ENCODE data around the gene MAGED1. TPM values are rescaled to one million over a fixed set of nuclear protein-coding genes. Genes with fewer than 3 reads are reported as not detected.

The MAGED1 gene
- polyA plus RNA-seq, 4 donors, result 14.3 to 160 (median 26.7) TPM

DNA sequence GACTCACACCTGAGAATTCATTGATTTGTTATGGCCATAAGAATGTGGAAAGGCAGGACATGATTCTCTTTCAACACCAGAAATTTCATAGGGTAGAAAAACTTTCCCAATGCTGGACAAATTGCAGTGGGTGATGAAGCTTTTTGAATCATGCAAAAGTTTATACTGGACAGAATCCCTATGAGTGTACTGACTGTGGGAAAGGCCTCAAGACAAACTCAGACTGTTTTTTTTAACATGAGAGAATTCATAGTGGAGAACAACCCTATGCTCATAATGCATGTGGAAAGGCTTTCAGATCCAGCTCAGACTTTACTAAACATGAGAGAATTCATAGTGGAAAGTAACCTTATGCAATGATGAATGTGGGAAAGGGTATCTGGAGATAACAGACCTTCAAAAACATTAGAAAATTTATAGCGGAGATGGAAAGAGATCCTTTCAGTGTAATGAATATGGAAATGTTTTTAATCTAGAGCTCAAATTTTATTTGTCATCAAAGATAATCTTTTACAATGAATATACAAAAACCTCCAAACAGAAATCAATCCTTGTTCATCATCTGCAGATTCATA is 36.2 kb upstream of the MAGED1 start:
- H3K27me3 ChIP-seq (ENCODE audit: control insufficient read depth in 3 of 3, insufficient read depth in 3 of 3, low read length in 3 of 3), result no peaks in the 10 kb centered on the region
- peaks cover 0 to 7% of the 10 kb centered on the region in 2 donors for H3K9me3 ChIP-seq (ENCODE audit: control insufficient read depth in 2 of 2, insufficient read depth in 1 of 2, low read depth in 1 of 2, low read length in 1 of 2)
- H3K27ac ChIP-seq (ENCODE audit: low read depth in 1 of 3, low read length in 2 of 3), result no peak overlapping the region
- DNase-seq (no peak), FAIRE-seq (no peak)
- 97 to 100% (median 100%) methylated on average over 1 of the region's 1 CpG for WGBS, 3 donors
- no peak overlapping the region for H3K4me3 ChIP-seq (ENCODE audit: low read depth in 1 of 3, low read length in 3 of 3)
- H3K36me3 ChIP-seq (ENCODE audit: control insufficient read depth in 3 of 3, insufficient read depth in 2 of 3, low read depth in 1 of 3, low read length in 3 of 3), result peaks cover 0 to 2% (median 0%) of the 10 kb centered on the region in 3 donors
- H3K4me1 ChIP-seq (ENCODE audit: control insufficient read depth in 3 of 3, insufficient read depth in 2 of 3, low read depth in 1 of 3, low read length in 2 of 3), result no peaks in the 10 kb centered on the region

DNA sequence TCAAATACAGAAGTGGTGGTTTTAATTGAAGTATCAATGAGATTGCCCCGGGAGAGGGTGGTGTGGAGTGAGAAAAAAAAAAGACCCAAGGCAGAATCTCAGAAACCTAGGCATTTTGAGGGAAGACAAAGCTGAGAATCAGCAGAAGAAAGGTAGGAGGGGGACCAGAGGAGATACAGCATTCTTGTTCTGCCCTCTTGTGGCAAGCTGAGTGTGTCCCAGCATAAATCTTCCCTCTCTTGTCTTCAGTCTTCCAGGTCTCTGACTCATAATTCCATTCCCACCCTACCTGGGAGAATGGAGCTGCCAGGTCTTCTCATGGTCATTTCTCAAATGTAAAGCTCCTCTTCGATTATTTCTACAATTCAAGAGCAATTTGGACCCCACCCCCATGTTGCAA is 32.7 kb upstream of the MAGED1 start:
- WGBS, 3 donors, result 9 to 12% (median 9%) methylated on average over 2 of the region's 2 CpGs
- FAIRE-seq (no peak), DNase-seq (peak; percentile 35 to 44)
- Histone ChIP-seq H3K9me3 (ENCODE audit: control insufficient read depth in 2 of 2, insufficient read depth in 1 of 2, low read depth in 1 of 2, low read length in 1 of 2) (peaks cover 0 to 3% of the 10 kb centered on the region in 2 donors), H3K27me3 (ENCODE audit: control insufficient read depth in 3 of 3, insufficient read depth in 3 of 3, low read length in 3 of 3) (no peaks in the 10 kb centered on the region), H3K4me3 (ENCODE audit: low read depth in 1 of 3, low read length in 3 of 3) (no peak overlapping the region), H3K36me3 (ENCODE audit: control insufficient read depth in 3 of 3, insufficient read depth in 2 of 3, low read depth in 1 of 3, low read length in 3 of 3) (no peaks in the 10 kb centered on the region), H3K4me1 (ENCODE audit: control insufficient read depth in 3 of 3, insufficient read depth in 2 of 3, low read depth in 1 of 3, low read length in 2 of 3) (no peaks in the 10 kb centered on the region), H3K27ac (ENCODE audit: low read depth in 1 of 3, low read length in 2 of 3) (no peak overlapping the region)

DNA sequence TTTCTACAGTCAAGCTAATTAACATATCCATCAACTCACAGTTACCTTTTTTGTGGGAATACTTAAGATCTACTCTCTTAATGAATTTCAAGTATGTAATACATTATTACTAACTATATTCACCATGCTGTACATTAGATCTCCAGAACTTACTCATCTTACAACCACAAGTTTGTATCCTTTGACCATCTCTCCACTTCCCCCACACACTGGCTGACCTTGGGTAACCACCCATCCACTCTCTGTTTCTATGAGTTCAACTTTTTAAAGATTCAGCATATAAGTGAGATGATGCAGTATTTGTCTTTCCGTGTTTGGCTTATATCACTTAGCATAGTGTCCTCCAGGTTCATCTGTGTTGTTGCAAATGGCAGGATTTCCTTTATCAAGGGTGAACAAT is 30.5 kb upstream of the MAGED1 start:
- WGBS, 3 donors, result 76 to 90% (median 81%) methylated on average over 1 of the region's 1 CpG
- Histone ChIP-seq H3K27me3 (ENCODE audit: control insufficient read depth in 3 of 3, insufficient read depth in 3 of 3, low read length in 3 of 3) (no peaks in the 10 kb centered on the region), H3K36me3 (ENCODE audit: control insufficient read depth in 3 of 3, insufficient read depth in 2 of 3, low read depth in 1 of 3, low read length in 3 of 3) (no peaks in the 10 kb centered on the region), H3K4me3 (ENCODE audit: low read depth in 1 of 3, low read length in 3 of 3) (no peak overlapping the region), H3K9me3 (ENCODE audit: control insufficient read depth in 2 of 2, insufficient read depth in 1 of 2, low read depth in 1 of 2, low read length in 1 of 2) (peaks cover 0 to 3% of the 10 kb centered on the region in 2 donors), H3K27ac (ENCODE audit: low read depth in 1 of 3, low read length in 2 of 3) (no peak overlapping the region), H3K4me1 (ENCODE audit: control insufficient read depth in 3 of 3, insufficient read depth in 2 of 3, low read depth in 1 of 3, low read length in 2 of 3) (no peaks in the 10 kb centered on the region)
- no peak for FAIRE-seq
- DNase-seq, result no peak

DNA sequence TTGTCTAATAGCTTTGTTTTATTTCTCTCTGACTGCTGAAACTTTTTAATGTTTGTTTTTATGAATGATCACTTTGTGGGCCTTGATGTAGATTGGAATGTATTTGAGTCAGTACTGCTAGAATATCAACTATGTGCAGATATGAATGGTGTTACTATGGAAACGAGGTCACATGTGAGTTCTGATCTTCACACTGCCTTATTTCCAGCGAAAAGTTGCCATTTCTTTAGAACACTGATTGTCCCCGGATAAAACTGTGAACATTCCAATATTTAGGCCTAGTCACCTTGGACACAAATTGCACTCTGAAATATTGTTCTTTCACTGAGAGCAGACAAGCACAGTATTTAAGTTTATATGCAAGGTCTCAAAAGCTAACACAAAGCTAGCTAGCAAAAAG is 27.2 kb upstream of the MAGED1 start:
- no peaks in the 10 kb centered on the region for H3K27me3 ChIP-seq (ENCODE audit: control insufficient read depth in 3 of 3, insufficient read depth in 3 of 3, low read length in 3 of 3)
- H3K4me1 ChIP-seq (ENCODE audit: control insufficient read depth in 3 of 3, insufficient read depth in 2 of 3, low read depth in 1 of 3, low read length in 2 of 3), result no peaks in the 10 kb centered on the region
- no peaks in the 10 kb centered on the region for H3K36me3 ChIP-seq (ENCODE audit: control insufficient read depth in 3 of 3, insufficient read depth in 2 of 3, low read depth in 1 of 3, low read length in 3 of 3)
- 68 to 88% (median 85%) methylated on average over 3 of the region's 3 CpGs for WGBS, 3 donors
- H3K9me3 ChIP-seq (ENCODE audit: control insufficient read depth in 2 of 2, insufficient read depth in 1 of 2, low read depth in 1 of 2, low read length in 1 of 2), result no peaks in the 10 kb centered on the region
- no peak overlapping the region for H3K4me3 ChIP-seq (ENCODE audit: low read depth in 1 of 3, low read length in 3 of 3)
- FAIRE-seq (no peak), DNase-seq (no peak)
- H3K27ac ChIP-seq (ENCODE audit: low read depth in 1 of 3, low read length in 2 of 3), result no peak overlapping the region

DNA sequence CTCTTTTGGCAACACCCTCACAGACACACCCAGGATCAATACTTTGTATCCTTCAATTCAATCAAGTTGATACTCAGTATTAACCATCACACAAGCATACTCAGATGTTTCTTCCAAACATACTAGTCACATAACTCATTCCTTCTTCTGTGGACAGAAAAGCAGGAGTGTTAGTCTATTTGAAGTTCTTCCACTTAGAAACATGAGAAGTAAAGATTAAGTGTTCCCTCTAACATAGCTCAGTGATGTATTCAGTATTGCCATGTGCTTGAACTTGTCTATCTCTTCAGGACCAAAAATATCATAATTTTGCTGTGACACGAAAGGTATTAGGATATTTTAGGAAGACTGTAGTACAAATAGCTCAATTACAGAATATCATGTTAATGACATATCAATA is 25.8 kb upstream of the MAGED1 start:
- no peaks in the 10 kb centered on the region for H3K27me3 ChIP-seq (ENCODE audit: control insufficient read depth in 3 of 3, insufficient read depth in 3 of 3, low read length in 3 of 3)
- H3K27ac ChIP-seq (ENCODE audit: low read depth in 1 of 3, low read length in 2 of 3), result no peak overlapping the region
- no peaks in the 10 kb centered on the region for H3K9me3 ChIP-seq (ENCODE audit: control insufficient read depth in 2 of 2, insufficient read depth in 1 of 2, low read depth in 1 of 2, low read length in 1 of 2)
- no peaks in the 10 kb centered on the region for H3K4me1 ChIP-seq (ENCODE audit: control insufficient read depth in 3 of 3, insufficient read depth in 2 of 3, low read depth in 1 of 3, low read length in 2 of 3)
- no peak for FAIRE-seq
- no peak for DNase-seq
- H3K4me3 ChIP-seq (ENCODE audit: low read depth in 1 of 3, low read length in 3 of 3), result no peak overlapping the region
- WGBS, 3 donors, result 72 to 97% (median 89%) methylated on average over 1 of the region's 1 CpG
- no peaks in the 10 kb centered on the region for H3K36me3 ChIP-seq (ENCODE audit: control insufficient read depth in 3 of 3, insufficient read depth in 2 of 3, low read depth in 1 of 3, low read length in 3 of 3)

DNA sequence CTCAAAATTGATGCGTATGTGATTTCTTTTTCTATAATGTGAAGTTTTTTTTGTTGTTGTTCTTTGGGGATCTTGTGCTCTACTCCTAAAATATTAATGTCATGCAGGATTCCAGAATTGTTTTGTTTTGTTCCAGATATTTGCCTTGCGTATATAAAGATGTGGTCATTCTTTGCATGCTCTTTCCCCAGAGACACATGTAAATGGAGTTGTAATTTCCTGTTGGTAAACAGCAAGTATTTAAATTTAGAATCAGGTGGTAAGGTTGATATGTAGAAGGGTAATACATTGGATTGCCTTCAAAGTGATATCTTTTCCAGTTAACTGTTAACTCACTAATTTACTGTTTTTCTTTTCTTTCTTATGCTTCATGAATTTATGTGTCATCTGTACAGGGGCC is 23.1 kb upstream of the MAGED1 start:
- DNase-seq (no peak), FAIRE-seq (no peak)
- no peak overlapping the region for H3K4me3 ChIP-seq (ENCODE audit: low read depth in 1 of 3, low read length in 3 of 3)
- H3K9me3 ChIP-seq (ENCODE audit: control insufficient read depth in 2 of 2, insufficient read depth in 1 of 2, low read depth in 1 of 2, low read length in 1 of 2), result no peaks in the 10 kb centered on the region
- H3K27ac ChIP-seq (ENCODE audit: low read depth in 1 of 3, low read length in 2 of 3), result no peak overlapping the region
- no peaks in the 10 kb centered on the region for H3K4me1 ChIP-seq (ENCODE audit: control insufficient read depth in 3 of 3, insufficient read depth in 2 of 3, low read depth in 1 of 3, low read length in 2 of 3)
- no peaks in the 10 kb centered on the region for H3K27me3 ChIP-seq (ENCODE audit: control insufficient read depth in 3 of 3, insufficient read depth in 3 of 3, low read length in 3 of 3)
- H3K36me3 ChIP-seq (ENCODE audit: control insufficient read depth in 3 of 3, insufficient read depth in 2 of 3, low read depth in 1 of 3, low read length in 3 of 3), result no peaks in the 10 kb centered on the region
- WGBS, 3 donors, result 94 to 97% (median 96%) methylated on average over 2 of the region's 2 CpGs

DNA sequence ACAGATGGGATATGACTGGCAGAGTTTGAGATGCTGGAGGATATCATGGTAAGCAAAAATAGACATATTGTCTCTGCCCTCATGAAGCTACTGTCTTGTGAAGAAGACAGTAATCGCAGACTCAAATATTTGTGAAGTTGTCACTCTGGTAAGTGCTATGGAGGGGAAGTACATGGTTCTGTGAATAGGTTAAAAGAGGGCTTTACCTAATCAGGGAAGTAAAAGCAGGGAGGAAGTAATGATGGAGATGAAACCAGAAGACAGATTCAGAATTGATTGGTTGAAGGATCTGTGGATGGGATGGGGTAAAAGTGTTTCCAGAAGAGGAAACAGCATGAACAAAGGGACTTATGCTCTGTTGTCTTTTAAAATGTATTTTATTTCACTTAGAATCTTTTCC is 19.3 kb upstream of the MAGED1 start:
- Histone ChIP-seq H3K4me3 (ENCODE audit: low read depth in 1 of 3, low read length in 3 of 3) (no peak overlapping the region), H3K27ac (ENCODE audit: low read depth in 1 of 3, low read length in 2 of 3) (no peak overlapping the region), H3K9me3 (ENCODE audit: control insufficient read depth in 2 of 2, insufficient read depth in 1 of 2, low read depth in 1 of 2, low read length in 1 of 2) (no peaks in the 10 kb centered on the region), H3K4me1 (ENCODE audit: control insufficient read depth in 3 of 3, insufficient read depth in 2 of 3, low read depth in 1 of 3, low read length in 2 of 3) (no peaks in the 10 kb centered on the region), H3K27me3 (ENCODE audit: control insufficient read depth in 3 of 3, insufficient read depth in 3 of 3, low read length in 3 of 3) (no peaks in the 10 kb centered on the region), H3K36me3 (ENCODE audit: control insufficient read depth in 3 of 3, insufficient read depth in 2 of 3, low read depth in 1 of 3, low read length in 3 of 3) (no peaks in the 10 kb centered on the region)
- WGBS, 3 donors, result 90 to 100% (median 94%) methylated on average over 1 of the region's 1 CpG
- DNase-seq, result no peak
- FAIRE-seq, result no peak

DNA sequence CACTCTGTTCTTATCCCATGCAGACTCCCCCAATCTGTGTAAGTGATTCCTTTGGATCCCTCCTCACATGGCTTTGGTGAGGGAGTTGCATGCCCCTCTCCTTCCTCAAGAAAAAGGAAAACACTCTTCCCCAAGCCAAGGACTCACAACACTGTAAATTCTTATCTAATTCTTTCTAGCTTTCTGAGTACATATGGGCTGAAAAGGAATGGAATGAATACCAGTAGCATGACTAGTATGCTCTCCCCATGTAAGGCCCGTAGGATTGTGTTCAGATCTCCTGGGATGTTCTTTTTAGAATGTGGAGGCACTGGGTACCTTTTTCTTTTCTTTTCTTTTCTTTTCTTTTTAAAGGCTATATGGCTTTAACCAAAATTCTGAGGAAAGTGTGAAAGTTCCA is 17.0 kb upstream of the MAGED1 start:
- no peak overlapping the region for H3K27ac ChIP-seq (ENCODE audit: low read depth in 1 of 3, low read length in 2 of 3)
- 76 to 92% (median 86%) methylated on average over 1 of the region's 1 CpG for WGBS, 3 donors
- no peaks in the 10 kb centered on the region for H3K9me3 ChIP-seq (ENCODE audit: control insufficient read depth in 2 of 2, insufficient read depth in 1 of 2, low read depth in 1 of 2, low read length in 1 of 2)
- H3K4me3 ChIP-seq (ENCODE audit: low read depth in 1 of 3, low read length in 3 of 3), result no peak overlapping the region
- H3K36me3 ChIP-seq (ENCODE audit: control insufficient read depth in 3 of 3, insufficient read depth in 2 of 3, low read depth in 1 of 3, low read length in 3 of 3), result no peaks in the 10 kb centered on the region
- no peak for DNase-seq
- no peaks in the 10 kb centered on the region for H3K4me1 ChIP-seq (ENCODE audit: control insufficient read depth in 3 of 3, insufficient read depth in 2 of 3, low read depth in 1 of 3, low read length in 2 of 3)
- no peaks in the 10 kb centered on the region for H3K27me3 ChIP-seq (ENCODE audit: control insufficient read depth in 3 of 3, insufficient read depth in 3 of 3, low read length in 3 of 3)
- no peak for FAIRE-seq

DNA sequence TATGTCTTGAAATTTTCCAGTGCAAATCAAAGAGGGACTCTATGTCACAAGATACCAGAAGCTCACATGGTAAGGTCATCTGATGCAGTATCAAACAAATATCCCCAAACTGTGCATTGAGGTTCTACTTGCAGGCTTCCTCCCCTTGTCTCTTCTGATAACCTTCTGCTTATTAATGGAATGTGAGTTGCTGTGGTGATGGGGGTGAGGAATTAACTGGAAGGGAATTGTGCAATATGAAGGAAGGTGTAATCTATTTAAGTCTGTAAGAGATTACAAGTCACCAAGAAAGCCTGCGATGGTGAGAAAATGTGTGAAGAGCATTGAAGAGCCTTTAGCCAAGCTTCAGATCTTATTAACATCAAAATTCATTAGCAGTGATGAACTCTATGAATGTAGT is 15.4 kb upstream of the MAGED1 start:
- DNase-seq (no peak), FAIRE-seq (no peak)
- Histone ChIP-seq H3K27me3 (ENCODE audit: control insufficient read depth in 3 of 3, insufficient read depth in 3 of 3, low read length in 3 of 3) (no peaks in the 10 kb centered on the region), H3K27ac (ENCODE audit: low read depth in 1 of 3, low read length in 2 of 3) (no peak overlapping the region), H3K9me3 (ENCODE audit: control insufficient read depth in 2 of 2, insufficient read depth in 1 of 2, low read depth in 1 of 2, low read length in 1 of 2) (no peaks in the 10 kb centered on the region), H3K4me1 (ENCODE audit: control insufficient read depth in 3 of 3, insufficient read depth in 2 of 3, low read depth in 1 of 3, low read length in 2 of 3) (no peaks in the 10 kb centered on the region), H3K4me3 (ENCODE audit: low read depth in 1 of 3, low read length in 3 of 3) (no peak overlapping the region), H3K36me3 (ENCODE audit: control insufficient read depth in 3 of 3, insufficient read depth in 2 of 3, low read depth in 1 of 3, low read length in 3 of 3) (no peaks in the 10 kb centered on the region)
- 80 to 100% (median 88%) methylated on average over 1 of the region's 1 CpG for WGBS, 3 donors

Data from small intestine (tissue), 7 donors.